ENCODE data around the gene HS6ST1.

Gene HS6ST1

GRCh38 chr2:128289439-128289838 lies 29.2 kb downstream of the HS6ST1 start:
- no peak overlapping the region for H3K4me3 ChIP-seq (ENCODE audit: low read depth, low read length)
- TF ChIP-seq, protein P1, sequence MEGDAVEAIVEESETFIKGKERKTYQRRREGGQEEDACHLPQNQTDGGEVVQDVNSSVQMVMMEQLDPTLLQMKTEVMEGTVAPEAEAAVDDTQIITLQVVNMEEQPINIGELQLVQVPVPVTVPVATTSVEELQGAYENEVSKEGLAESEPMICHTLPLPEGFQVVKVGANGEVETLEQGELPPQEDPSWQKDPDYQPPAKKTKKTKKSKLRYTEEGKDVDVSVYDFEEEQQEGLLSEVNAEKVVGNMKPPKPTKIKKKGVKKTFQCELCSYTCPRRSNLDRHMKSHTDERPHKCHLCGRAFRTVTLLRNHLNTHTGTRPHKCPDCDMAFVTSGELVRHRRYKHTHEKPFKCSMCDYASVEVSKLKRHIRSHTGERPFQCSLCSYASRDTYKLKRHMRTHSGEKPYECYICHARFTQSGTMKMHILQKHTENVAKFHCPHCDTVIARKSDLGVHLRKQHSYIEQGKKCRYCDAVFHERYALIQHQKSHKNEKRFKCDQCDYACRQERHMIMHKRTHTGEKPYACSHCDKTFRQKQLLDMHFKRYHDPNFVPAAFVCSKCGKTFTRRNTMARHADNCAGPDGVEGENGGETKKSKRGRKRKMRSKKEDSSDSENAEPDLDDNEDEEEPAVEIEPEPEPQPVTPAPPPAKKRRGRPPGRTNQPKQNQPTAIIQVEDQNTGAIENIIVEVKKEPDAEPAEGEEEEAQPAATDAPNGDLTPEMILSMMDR (IDR thresholded peaks at IDR 0.05; ENCODE audit: low read depth, low read length, missing control alignments), result no peak
- no peak for DNase-seq (ENCODE audit: low read depth)

DNA sequence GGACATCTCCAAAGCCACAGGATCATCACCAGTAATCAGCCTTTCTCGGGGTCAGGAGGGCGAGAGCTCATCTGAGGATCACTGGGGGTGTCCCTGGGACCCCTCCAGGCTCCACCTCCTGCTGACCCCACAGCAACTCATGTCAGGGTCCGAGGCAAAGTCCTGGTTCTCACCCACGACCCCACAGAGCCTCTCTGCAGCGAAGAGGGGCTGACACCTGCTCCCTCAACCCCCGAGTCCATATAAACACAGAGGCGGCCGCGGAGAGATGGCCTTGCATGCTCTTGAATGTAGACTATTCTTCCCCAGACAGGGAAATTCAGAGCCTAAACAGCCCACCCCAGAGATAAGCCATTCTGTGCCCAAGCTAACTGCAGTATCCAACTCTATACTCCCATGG lies 29.9 kb downstream of the HS6ST1 start:
- H3K4me3 ChIP-seq (ENCODE audit: low read depth, low read length), result no peak overlapping the region
- no peak for DNase-seq (ENCODE audit: low read depth)
- TF ChIP-seq, protein P1 (IDR thresholded peaks at IDR 0.05; ENCODE audit: low read depth, low read length, missing control alignments), result no peak

DNA sequence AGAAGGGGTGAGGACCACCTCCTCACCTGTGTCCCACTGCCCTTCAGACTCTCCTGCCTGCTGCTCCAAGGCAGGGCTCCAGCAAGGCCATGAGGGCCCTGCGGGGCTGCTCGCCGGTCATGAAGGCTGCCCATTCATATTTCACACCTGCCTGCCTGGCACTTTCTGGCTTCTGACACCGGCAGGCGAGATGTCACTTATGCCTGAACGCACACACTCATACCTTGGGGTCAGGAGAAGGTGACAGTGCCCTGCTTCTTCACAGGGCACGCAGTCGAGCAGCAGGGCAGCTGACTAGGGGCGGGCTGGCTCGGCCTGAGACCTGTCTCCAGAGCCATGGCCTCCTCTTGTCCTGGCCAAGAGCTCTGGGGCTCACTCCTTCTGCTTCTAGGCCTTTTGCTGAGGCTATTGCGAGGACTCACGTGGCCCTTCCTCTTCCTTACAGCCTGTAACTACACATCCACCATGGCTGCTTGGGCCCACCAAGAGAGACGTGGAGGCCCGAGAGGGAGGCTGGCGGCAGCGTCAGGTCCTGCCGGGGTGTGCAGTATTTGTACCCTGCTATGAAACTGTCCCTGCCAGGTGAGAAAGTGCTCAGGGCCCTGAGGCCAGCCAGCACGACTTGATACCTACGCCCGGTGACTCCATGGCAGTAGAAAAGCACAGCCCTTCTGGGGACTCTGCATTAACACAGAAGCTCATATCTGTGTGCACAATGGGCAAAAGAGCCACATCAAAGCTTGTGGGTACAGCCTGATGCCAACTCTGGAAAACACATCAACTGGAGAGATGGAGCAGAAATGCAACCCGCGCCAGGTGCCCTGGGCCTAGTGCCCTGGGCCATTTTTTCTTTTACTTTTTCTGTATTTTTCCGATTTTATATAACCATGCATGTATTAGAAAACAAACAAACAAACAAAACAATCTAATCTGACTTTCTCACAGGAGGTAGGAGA lies 30.6 kb downstream of the HS6ST1 start:
- TF ChIP-seq, protein P1 (IDR thresholded peaks at IDR 0.05; ENCODE audit: low read depth, low read length, missing control alignments), result no peak
- no peak for DNase-seq (ENCODE audit: low read depth)
- no peak overlapping the region for H3K4me3 ChIP-seq (ENCODE audit: low read depth, low read length)

- H3K4me3 ChIP-seq (ENCODE audit: low read depth, low read length), result no peak overlapping the region
- TF ChIP-seq, protein P1 (IDR thresholded peaks at IDR 0.05; ENCODE audit: low read depth, low read length, missing control alignments), result no peak
- DNase-seq (ENCODE audit: low read depth), result no peak
Observed at GRCh38 chr2:128286905-128287779, 31.5 kb downstream of the HS6ST1 start.

GRCh38 chr2:128286011-128286721 lies 32.5 kb downstream of the HS6ST1 start:
- TF ChIP-seq, protein P1 (IDR thresholded peaks at IDR 0.05; ENCODE audit: low read depth, low read length, missing control alignments), result no peak
- no peak overlapping the region for H3K4me3 ChIP-seq (ENCODE audit: low read depth, low read length)
- DNase-seq (ENCODE audit: low read depth), result no peak

DNA sequence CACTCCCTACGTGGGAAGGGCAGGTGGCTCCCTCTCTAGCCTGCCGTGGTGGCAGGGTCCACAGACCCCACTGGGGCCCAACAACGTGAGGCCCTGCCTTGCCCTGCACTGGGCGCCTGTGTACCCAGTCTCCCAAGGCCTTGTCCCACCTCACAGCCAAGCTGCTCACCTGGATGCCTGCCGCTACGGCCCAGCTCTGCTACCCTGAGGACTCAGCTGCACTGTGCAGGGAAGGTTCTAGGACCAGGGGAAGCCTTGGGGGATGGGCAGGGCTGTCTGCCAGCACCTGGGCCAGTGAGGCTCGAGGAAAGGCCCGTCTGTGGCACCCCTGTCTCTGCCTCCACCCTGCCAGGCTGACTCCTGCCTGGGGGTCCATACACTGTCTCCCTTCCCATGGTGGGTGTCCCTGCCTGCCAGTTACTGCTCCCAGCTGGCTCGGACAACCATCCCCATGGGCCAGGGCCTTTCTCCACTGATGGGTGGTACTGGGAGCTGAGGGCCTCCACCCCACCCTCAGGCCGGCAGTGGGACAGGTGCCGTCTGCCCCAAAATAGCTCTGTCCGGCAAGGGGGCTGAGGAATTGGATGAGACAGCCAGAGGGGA lies 33.2 kb downstream of the HS6ST1 start:
- TF ChIP-seq, protein P1 (IDR thresholded peaks at IDR 0.05; ENCODE audit: low read depth, low read length, missing control alignments), result no peak
- no peak for DNase-seq (ENCODE audit: low read depth)
- no peak overlapping the region for H3K4me3 ChIP-seq (ENCODE audit: low read depth, low read length)
